ENCODE results near the gene SPATA45.
A peak's percentile ranks its signal among the peaks of the same experiment; 100 is the strongest.

The SPATA45 gene

DNA sequence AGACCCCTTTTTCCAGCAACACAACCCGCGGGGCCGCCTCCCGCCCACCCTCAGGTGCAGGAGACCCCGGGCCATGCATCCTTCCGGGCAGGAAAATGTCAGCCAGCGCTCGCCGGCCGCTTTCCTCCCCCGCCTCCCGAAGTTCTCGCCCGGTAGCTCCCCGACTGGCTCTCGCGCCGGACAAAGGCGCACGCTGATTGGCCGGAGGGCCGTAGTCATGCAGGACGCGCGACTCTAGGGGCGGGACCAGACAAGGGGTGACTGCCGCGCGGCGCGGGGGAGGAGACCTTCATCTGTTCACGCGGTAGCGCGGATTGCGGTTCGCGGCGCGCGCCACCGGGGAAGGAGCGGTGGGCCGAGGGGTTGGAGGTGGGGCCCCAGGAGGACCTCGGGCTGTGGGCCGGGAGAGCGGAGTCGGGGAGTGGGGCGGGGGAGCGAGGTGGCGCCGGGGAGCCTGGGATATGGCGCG is 10.6 kb upstream of the SPATA45 start, which contains the start of gene FLVCR1 (continued):
- TF ChIP-seq ZNF561 (tag by site-specific recombination; IDR thresholded peaks at IDR 0.05; ENCODE audit: borderline replicate concordance) = no peak; the same call in 1 of the 2 replicates
- no peak; the same call in 1 of the 2 replicates for TF ChIP-seq ZSCAN30 (tag by site-specific recombination; IDR thresholded peaks at IDR 0.05)
- TF ChIP-seq ZNF426 (tag by site-specific recombination; IDR thresholded peaks at IDR 0.05) = no peak
- peak; percentile 94 for TF ChIP-seq OSR2 (tag by site-specific recombination; IDR thresholded peaks at IDR 0.05)
- TF ChIP-seq YY1 (tag by site-specific recombination; IDR thresholded peaks at IDR 0.05) = peak; percentile 45; the same call in 1 of the 2 replicates
- TF ChIP-seq, protein P1, sequence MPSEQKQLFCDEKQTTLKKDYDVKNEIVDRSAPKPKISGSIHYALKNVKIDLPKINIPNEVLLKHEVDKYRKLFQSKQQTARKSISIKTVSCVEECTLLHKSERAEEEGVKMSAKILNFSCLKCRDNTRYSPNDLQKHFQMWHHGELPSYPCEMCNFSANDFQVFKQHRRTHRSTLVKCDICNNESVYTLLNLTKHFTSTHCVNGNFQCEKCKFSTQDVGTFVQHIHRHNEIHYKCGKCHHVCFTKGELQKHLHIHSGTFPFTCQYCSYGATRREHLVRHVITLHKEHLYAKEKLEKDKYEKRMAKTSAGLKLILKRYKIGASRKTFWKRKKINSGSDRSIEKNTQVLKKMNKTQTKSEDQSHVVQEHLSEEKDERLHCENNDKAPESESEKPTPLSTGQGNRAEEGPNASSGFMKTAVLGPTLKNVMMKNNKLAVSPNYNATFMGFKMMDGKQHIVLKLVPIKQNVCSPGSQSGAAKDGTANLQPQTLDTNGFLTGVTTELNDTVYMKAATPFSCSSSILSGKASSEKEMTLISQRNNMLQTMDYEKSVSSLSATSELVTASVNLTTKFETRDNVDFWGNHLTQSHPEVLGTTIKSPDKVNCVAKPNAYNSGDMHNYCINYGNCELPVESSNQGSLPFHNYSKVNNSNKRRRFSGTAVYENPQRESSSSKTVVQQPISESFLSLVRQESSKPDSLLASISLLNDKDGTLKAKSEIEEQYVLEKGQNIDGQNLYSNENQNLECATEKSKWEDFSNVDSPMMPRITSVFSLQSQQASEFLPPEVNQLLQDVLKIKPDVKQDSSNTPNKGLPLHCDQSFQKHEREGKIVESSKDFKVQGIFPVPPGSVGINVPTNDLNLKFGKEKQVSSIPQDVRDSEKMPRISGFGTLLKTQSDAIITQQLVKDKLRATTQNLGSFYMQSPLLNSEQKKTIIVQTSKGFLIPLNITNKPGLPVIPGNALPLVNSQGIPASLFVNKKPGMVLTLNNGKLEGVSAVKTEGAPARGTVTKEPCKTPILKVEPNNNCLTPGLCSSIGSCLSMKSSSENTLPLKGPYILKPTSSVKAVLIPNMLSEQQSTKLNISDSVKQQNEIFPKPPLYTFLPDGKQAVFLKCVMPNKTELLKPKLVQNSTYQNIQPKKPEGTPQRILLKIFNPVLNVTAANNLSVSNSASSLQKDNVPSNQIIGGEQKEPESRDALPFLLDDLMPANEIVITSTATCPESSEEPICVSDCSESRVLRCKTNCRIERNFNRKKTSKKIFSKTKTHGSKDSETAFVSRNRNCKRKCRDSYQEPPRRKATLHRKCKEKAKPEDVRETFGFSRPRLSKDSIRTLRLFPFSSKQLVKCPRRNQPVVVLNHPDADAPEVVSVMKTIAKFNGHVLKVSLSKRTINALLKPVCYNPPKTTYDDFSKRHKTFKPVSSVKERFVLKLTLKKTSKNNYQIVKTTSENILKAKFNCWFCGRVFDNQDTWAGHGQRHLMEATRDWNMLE (tag by site-specific recombination; conservative IDR thresholded peaks at IDR 0.05; ENCODE audit: low read depth) = no peak
- 0 out of 2 replicates have a peak, but pooled peaks have one; percentile 15 for TF ChIP-seq ZNF324 (tag by site-specific recombination; IDR thresholded peaks at IDR 0.05)
- TF ChIP-seq, protein P2, sequence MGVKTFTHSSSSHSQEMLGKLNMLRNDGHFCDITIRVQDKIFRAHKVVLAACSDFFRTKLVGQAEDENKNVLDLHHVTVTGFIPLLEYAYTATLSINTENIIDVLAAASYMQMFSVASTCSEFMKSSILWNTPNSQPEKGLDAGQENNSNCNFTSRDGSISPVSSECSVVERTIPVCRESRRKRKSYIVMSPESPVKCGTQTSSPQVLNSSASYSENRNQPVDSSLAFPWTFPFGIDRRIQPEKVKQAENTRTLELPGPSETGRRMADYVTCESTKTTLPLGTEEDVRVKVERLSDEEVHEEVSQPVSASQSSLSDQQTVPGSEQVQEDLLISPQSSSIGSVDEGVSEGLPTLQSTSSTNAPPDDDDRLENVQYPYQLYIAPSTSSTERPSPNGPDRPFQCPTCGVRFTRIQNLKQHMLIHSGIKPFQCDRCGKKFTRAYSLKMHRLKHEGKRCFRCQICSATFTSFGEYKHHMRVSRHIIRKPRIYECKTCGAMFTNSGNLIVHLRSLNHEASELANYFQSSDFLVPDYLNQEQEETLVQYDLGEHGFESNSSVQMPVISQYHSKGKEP (tag by site-specific recombination; IDR thresholded peaks at IDR 0.05) = no peak
- TF ChIP-seq, protein P3, sequence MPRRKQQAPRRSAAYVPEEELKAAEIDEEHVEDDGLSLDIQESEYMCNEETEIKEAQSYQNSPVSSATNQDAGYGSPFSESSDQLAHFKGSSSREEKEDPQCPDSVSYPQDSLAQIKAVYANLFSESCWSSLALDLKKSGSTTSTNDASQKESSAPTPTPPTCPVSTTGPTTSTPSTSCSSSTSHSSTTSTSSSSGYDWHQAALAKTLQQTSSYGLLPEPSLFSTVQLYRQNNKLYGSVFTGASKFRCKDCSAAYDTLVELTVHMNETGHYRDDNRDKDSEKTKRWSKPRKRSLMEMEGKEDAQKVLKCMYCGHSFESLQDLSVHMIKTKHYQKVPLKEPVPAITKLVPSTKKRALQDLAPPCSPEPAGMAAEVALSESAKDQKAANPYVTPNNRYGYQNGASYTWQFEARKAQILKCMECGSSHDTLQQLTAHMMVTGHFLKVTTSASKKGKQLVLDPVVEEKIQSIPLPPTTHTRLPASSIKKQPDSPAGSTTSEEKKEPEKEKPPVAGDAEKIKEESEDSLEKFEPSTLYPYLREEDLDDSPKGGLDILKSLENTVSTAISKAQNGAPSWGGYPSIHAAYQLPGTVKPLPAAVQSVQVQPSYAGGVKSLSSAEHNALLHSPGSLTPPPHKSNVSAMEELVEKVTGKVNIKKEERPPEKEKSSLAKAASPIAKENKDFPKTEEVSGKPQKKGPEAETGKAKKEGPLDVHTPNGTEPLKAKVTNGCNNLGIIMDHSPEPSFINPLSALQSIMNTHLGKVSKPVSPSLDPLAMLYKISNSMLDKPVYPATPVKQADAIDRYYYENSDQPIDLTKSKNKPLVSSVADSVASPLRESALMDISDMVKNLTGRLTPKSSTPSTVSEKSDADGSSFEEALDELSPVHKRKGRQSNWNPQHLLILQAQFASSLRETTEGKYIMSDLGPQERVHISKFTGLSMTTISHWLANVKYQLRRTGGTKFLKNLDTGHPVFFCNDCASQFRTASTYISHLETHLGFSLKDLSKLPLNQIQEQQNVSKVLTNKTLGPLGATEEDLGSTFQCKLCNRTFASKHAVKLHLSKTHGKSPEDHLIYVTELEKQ (tag by site-specific recombination; IDR thresholded peaks at IDR 0.05; ENCODE audit: borderline replicate concordance) = no peak
- peak; percentile 19; the same call in 1 of the 2 replicates for TF ChIP-seq ZSCAN23 (tag by site-specific recombination; IDR thresholded peaks at IDR 0.05)
- TF ChIP-seq ZEB2 (tag by site-specific recombination; IDR thresholded peaks at IDR 0.05) = peak; percentile 91
- no peak for TF ChIP-seq ZNF221 (tag by site-specific recombination; IDR thresholded peaks at IDR 0.05; ENCODE audit: borderline replicate concordance)
- TF ChIP-seq EGR2 (tag by site-specific recombination; IDR thresholded peaks at IDR 0.05; ENCODE audit: low read depth) = peak; percentile 86
- peak; percentile 89; the same call in 1 of the 2 replicates for TF ChIP-seq GLIS2 (tag by site-specific recombination; IDR thresholded peaks at IDR 0.05)
- TF ChIP-seq ZNF610 (tag by site-specific recombination; IDR thresholded peaks at IDR 0.05; ENCODE audit: borderline replicate concordance) = 0 out of 2 replicates have a peak, but pooled peaks have one; percentile 39
- no peak for TF ChIP-seq OVOL3 (tag by site-specific recombination; IDR thresholded peaks at IDR 0.05)
- no peak for TF ChIP-seq ZNF341 (tag by site-specific recombination; IDR thresholded peaks at IDR 0.05; ENCODE audit: low read depth)
- no peak for TF ChIP-seq SALL2 (tag by site-specific recombination; IDR thresholded peaks at IDR 0.05; ENCODE audit: borderline replicate concordance)
- no peak for TF ChIP-seq ZNF292 (tag by site-specific recombination; IDR thresholded peaks at IDR 0.05; ENCODE audit: borderline replicate concordance, low read depth)
- TF ChIP-seq SP3 (tag by site-specific recombination; IDR thresholded peaks at IDR 0.05) = peak; percentile 80
- TF ChIP-seq, protein P4, sequence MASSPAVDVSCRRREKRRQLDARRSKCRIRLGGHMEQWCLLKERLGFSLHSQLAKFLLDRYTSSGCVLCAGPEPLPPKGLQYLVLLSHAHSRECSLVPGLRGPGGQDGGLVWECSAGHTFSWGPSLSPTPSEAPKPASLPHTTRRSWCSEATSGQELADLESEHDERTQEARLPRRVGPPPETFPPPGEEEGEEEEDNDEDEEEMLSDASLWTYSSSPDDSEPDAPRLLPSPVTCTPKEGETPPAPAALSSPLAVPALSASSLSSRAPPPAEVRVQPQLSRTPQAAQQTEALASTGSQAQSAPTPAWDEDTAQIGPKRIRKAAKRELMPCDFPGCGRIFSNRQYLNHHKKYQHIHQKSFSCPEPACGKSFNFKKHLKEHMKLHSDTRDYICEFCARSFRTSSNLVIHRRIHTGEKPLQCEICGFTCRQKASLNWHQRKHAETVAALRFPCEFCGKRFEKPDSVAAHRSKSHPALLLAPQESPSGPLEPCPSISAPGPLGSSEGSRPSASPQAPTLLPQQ (tag by site-specific recombination; IDR thresholded peaks at IDR 0.05) = peak; percentile 88
- TF ChIP-seq BCL11A (tag by site-specific recombination; IDR thresholded peaks at IDR 0.05; ENCODE audit: low read depth) = peak; percentile 44; the same call in 1 of the 2 replicates
- no peak for TF ChIP-seq ZNF623 (tag by site-specific recombination; IDR thresholded peaks at IDR 0.05)
